T-helper 9 cell (primary cell): Measurements from ENCODE around the gene OR5M8.

Source experiments
- DNase-seq: peaks from one replicate; pipeline ENCODE4 v3.0.0-alpha.2; 2020
- total RNA-seq, 2 donors: gene quantifications; one replicate each; lab custom pipeline; 2026; lab: John Stamatoyannopoulos, UW

Gene OR5M8
- 0 reads per million in 2 donors for total RNA-seq

DNA sequence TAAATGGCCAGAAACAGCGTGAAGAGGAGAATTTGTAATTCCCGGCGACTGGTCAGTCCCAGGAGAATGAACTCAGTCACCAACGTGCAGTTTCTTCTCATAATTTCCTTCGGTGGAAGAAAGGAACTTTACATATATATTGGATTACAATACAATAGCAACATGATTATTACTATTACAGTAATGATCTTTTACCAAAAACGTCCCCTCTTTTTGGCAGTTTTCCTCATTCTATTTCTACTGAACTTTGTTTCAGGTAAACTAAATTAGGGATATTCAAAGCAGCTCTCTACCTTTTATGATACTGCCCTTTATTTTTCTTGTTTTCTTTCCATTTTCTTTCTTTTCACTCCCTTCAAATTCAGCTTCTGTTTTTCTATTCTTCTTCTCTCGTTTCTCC lies at the start of gene OR5M8:
TSS of gene OR5M8 (minus strand) at position 101 of the 400 bp plus-strand sequence. CDS start at position 101, 0 bp downstream.
- DNase-seq = no peak

DNA sequence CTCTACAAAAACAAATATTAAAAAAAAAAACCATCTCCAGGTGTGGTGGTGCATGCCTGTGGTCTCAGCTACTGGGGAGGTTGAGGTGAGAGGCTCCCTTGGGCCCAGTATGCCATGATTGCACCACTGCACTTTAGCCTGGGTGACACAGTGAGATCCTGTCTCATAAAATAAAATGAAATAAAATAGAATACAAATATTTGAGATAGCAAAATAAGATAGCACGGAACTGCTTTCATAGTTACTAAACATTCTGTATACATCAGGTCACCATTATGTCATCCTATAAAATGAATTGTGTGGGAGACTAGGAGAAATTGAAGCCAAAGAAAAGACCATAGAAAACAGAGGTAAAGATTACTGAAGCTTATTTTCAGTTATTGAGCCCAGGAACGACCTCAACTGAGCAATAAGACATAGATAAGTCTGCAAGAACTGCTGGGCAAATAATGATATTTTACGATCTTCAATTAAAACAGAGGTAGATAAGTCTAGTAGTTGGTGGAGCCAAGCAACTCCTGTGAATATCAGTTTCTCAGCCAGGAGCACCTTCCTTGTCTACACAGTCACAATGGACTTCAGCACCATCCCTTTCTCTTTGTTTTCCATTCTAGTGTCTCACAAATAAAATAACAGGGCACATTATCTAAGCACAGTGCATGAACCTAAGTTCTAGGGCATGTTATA lies 42.0 kb upstream of the OR5M8 start:
- DNase-seq = no peak

DNA sequence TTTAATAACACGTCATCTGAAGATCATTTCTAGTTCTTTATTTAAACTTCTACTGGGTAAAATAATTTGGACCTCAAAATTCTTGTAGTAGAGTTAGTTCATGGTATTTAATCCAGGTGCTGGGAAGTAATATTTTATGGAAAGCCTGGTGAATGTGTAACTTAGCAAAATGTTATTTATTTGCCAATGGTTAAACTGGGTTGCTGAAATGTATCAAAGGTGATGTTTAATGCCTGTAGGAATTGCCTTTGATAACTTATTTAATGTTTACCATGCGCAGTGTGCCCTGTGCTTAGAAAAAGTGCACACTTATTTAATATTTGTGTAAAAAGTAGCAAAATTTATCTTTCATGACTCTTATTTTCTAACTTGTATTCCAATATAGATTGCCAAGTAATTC lies 40.7 kb upstream of the OR5M8 start:
- DNase-seq = no peak

DNA sequence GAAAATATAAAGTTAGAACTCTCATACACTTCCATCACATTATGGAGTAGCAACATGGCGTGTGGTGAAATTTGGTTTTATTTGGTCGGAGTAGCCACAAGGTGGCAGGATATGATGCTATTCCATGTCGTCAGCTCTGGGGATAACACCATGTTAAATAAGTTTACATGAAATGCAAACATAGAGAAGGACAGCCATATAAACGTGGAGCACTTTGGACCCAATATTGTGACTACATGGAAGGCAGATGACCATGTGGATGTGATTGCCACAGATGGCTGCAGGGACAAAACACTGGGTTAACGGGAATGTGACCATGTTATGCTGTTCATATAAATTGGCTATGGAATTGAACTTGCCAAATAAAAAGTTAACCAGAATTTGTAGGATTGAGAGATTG lies 30.8 kb upstream of the OR5M8 start:
- no peak for DNase-seq

DNA sequence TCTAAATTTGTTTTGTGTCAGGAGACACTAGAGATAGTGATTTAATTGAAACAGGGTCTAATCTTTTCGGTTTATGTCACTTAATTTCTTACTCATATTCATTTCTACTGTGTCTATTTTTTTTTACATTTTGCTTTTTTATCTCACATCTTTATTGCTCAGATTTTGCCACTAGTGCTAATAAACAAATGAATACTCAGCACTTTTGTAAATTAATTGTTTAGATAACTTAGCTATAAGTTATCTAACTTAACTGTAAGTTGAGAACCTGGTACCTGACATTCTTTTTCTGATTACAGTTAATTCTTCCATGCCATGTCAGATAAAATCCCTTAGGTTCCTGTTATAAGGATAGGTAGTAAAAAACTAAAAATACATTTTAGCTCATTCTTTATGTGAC lies 22.1 kb upstream of the OR5M8 start:
- DNase-seq = no peak

DNA sequence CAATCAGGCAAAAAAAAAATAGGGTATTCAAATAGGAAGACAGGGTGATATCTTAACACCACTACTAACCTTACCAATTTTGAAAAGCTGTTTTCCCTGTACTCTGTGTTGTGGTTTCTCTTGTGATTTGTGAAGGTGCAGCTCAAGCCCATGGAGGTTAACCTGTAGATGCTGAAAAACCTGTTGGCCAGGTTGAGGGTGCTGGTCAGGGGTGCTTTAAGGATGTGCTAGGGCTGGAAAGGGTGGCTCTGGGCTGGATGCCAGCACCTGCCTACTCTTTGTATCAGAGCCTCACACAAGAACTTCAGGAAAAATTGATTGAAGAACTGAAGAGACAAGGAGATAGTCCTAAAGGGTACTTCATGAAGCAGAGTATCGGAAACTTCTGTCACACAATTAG lies 18.3 kb upstream of the OR5M8 start:
- DNase-seq = no peak

DNA sequence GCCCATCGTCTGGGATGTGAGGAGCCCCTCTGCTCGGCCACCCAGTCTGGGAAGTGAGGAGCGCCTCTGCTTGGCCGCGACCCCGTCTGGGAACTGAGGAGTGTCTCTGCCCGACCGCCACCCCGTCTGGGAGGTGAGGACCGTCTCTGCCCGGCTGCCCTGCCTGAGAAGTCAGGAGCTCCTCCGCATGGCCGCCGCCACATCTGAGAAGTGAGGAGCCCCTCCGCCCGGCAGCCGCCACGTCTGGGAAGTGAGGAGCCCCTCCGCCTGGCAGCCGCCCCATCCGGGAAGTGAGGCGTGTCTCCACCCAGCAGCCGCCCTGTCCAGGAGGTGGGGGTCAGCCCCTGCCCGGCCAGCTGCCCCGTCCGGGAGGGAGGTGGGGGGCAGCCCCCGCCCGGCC lies 5.8 kb upstream of the OR5M8 start:
- no peak for DNase-seq

DNA sequence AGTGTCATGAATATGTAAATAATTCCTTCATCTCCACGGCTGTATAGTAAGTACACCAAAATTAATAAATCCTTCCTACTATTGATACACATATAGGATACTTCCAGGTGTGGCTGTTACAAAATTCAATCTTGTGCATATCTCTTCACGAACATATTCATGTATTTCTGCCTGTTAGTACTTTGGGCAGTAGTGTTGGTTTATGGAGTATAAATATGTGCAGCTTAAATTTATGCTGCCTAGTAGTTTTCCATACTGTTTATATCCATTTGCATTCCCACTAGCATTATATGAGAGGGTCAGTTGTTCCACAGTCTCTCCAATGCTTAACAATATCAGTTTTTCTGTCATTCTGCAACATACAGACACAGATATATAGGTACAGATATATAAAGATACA lies 3.9 kb upstream of the OR5M8 start:
- DNase-seq = no peak

DNA sequence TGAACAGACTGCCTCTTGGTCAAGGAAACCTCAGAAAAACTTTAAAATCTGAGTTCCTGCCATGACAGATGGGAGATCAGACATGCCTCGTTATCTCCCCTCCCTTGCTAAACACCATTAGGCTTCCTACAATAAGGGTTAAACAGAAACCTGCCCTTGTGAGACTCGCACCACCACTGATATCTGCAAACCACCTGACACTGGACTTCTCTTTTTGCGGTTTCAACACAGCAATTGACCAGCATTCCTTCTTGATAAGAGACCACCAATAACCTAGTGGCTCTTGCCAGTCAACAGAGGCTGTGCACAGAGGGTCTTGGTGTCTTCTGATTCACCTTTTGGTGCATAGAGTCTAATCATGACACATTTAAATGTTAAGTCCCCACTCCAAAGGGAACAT lies 4.4 kb downstream of the OR5M8 start:
- no peak for DNase-seq

DNA sequence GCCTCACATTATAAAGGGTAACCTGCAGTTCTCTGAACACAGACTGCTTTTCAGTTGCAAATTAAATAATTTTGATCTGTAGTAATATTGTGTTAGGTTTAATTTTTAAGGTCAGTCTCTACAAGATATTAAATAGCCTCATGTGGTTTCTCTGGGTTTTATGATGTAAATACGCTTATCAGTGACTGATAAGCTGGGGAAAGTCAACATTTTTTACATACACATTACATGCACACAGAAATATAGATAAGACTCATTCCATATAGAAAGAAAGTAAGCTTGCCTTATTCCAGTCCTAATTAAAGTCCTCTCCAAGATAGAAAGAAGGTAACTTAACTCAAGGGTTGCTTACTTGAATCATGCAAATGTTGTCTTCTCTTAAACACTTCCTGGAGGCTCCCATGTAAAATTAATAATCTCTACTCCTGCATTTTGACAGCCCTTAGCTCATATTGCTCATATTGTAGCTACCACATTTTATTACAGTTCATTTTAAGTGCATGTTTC lies 16.4 kb downstream of the OR5M8 start:
- DNase-seq = no peak

DNA sequence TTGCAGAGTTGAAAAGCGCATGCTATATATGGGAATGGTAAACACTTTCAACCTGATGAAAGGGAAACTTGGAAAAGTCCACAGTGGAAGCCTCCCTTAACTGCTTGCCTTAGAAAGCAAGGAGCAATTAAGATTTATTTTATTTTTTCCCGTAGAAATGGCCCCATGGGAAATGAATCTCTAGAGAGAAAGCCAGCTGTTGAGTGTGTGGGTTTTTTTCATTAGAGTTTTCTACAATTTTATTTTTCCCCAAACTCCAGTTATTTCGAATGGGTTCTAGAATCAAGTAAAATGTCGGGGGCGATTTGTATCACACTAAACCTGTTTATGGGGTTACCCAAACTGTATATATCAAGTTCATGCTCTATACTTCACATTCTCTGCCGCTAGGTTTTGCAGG lies 17.9 kb downstream of the OR5M8 start, which contains the start of gene OR5M3:
TSS of gene OR5M3 (minus strand) at position 101 of the 400 bp plus-strand sequence. CDS start 2,855 bp downstream, outside the sequence.
- no peak for DNase-seq

DNA sequence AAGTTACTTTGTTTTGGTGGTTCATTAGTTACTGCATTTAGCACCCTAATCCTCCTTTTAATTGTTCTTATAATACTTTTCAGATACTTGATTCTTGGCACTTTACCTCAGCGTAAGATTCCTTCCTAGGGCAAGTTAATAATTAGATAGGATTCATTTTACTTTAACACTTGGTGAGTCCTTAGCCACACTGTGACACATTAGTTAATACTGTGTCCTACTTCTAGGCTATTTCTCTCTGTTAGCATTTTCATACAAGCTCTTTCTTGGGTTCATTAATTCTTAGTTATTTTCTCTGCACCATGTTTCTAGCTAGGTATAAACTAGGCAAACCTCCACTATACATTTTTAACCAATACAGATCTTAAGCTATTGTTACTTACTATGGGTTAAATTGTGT lies 34.1 kb downstream of the OR5M8 start:
- no peak for DNase-seq

DNA sequence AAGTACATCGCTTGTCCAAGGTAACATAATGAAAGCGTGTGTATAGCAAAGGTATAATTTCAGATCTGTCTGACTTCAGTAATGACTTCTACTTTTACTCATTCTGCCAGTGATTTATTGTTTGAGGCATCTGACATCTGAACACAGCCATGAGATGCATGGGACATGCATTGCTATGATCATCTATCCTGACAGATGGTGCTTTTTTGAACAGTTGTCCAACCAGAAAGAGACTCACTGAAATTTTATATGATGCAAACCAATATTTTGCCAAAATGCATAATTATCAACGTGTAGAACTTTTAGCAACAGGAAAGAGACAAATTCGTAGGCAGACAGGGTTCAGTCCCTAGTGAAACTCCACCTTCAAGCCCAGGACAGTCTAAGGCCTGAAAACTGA lies 37.6 kb downstream of the OR5M8 start:
- no peak for DNase-seq
